ENCODE measurements around the gene TMEM259. TPM values are rescaled to one million over a fixed set of nuclear protein-coding genes. Genes with fewer than 3 reads are reported as not detected.

TMEM259 gene
- total RNA-seq, 1 donor from 2014 or later = 182 TPM

GRCh38 chr19:1014161-1015060 lies 6.5 kb downstream of the TMEM259 start:
- no peak for DNase-seq (ENCODE audit: low spot score)
- Mint-ChIP-seq H3K4me1 (ENCODE audit: unreplicated experiment) (peaks cover 12% of the 10 kb centered on the region), H3K36me3 (ENCODE audit: low read depth, unreplicated experiment) (no peaks in the 10 kb centered on the region), H3K9me3 (ENCODE audit: unreplicated experiment) (no peaks in the 10 kb centered on the region), H3K27me3 (ENCODE audit: unreplicated experiment) (peaks cover 4% of the 10 kb centered on the region), H3K27ac (ENCODE audit: unreplicated experiment) (no peak overlapping the region), H3K4me3 (ENCODE audit: unreplicated experiment) (no peak overlapping the region)
- no peak for TF ChIP-seq CTCF (IDR thresholded peaks at IDR 0.05; ENCODE audit: unreplicated experiment)

- H3K9me3 Mint-ChIP-seq (ENCODE audit: unreplicated experiment) = no peaks in the 10 kb centered on the region
- peaks cover 8% of the 10 kb centered on the region for H3K4me1 Mint-ChIP-seq (ENCODE audit: unreplicated experiment)
- H3K27me3 Mint-ChIP-seq (ENCODE audit: unreplicated experiment) = peaks cover 4% of the 10 kb centered on the region
- no peak overlapping the region for H3K27ac Mint-ChIP-seq (ENCODE audit: unreplicated experiment)
- no peaks in the 10 kb centered on the region for H3K36me3 Mint-ChIP-seq (ENCODE audit: low read depth, unreplicated experiment)
- TF ChIP-seq CTCF (IDR thresholded peaks at IDR 0.05; ENCODE audit: unreplicated experiment) = no peak
- no peak overlapping the region for H3K4me3 Mint-ChIP-seq (ENCODE audit: unreplicated experiment)
- DNase-seq (ENCODE audit: low spot score) = no peak
Measured at GRCh38 chr19:1013218-1013617, 7.7 kb downstream of the TMEM259 start.

GRCh38 chr19:1012334-1012733 lies 8.6 kb downstream of the TMEM259 start:
- no peak for TF ChIP-seq CTCF (IDR thresholded peaks at IDR 0.05; ENCODE audit: unreplicated experiment)
- peaks cover 4% of the 10 kb centered on the region for H3K27me3 Mint-ChIP-seq (ENCODE audit: unreplicated experiment)
- DNase-seq (ENCODE audit: low spot score) = no peak
- no peak overlapping the region for H3K4me3 Mint-ChIP-seq (ENCODE audit: unreplicated experiment)
- peaks cover 7% of the 10 kb centered on the region for H3K4me1 Mint-ChIP-seq (ENCODE audit: unreplicated experiment)
- H3K27ac Mint-ChIP-seq (ENCODE audit: unreplicated experiment) = no peak overlapping the region
- H3K36me3 Mint-ChIP-seq (ENCODE audit: low read depth, unreplicated experiment) = no peaks in the 10 kb centered on the region
- H3K9me3 Mint-ChIP-seq (ENCODE audit: unreplicated experiment) = no peaks in the 10 kb centered on the region

- no peak overlapping the region for H3K27ac Mint-ChIP-seq (ENCODE audit: unreplicated experiment)
- H3K27me3 Mint-ChIP-seq (ENCODE audit: unreplicated experiment) = peaks cover 4% of the 10 kb centered on the region
Measured at GRCh38 chr19:1011831-1012333, 9.0 kb downstream of the TMEM259 start.

More at GRCh38 chr19:1011831-1012333, 9.0 kb downstream of the TMEM259 start:
- Mint-ChIP-seq H3K9me3 (ENCODE audit: unreplicated experiment) (no peaks in the 10 kb centered on the region), H3K4me1 (ENCODE audit: unreplicated experiment) (peaks cover 2% of the 10 kb centered on the region), H3K4me3 (ENCODE audit: unreplicated experiment) (no peak overlapping the region), H3K36me3 (ENCODE audit: low read depth, unreplicated experiment) (no peaks in the 10 kb centered on the region)
- no peak for DNase-seq (ENCODE audit: low spot score)
- no peak for TF ChIP-seq CTCF (IDR thresholded peaks at IDR 0.05; ENCODE audit: unreplicated experiment)

Data from endothelial cell (in vitro differentiated cells).